ENCODE data around the gene HACL1.
"Not testable (repeated sequence)": the region's sequence is repeated elsewhere in the genome, so short reads cannot be mapped to it uniquely, and the experiment has no call there.

HACL1 gene

GRCh38 chr3:15535732-15536131 is 65.6 kb downstream of the HACL1 start:
- peaks cover 15% of the 10 kb centered on the region for H3K36me3 Mint-ChIP-seq (ENCODE audit: low read depth)
- peak overlapping the region; percentile 67 for H3K4me3 Mint-ChIP-seq
- H3K27ac Mint-ChIP-seq, result peak overlapping the region; percentile 92
- H3K4me1 Mint-ChIP-seq (ENCODE audit: low read depth), result peaks cover 52% of the 10 kb centered on the region
- H3K9me3 Mint-ChIP-seq, result peaks cover 5% of the 10 kb centered on the region
- H3K27me3 Mint-ChIP-seq (ENCODE audit: low read depth), result no peaks in the 10 kb centered on the region

GRCh38 chr3:15532614-15533013 is 68.8 kb downstream of the HACL1 start:
- not testable (repeated sequence) for H3K36me3 Mint-ChIP-seq (ENCODE audit: low read depth); H3K9me3 Mint-ChIP-seq; H3K4me3 Mint-ChIP-seq; H3K27ac Mint-ChIP-seq; H3K27me3 Mint-ChIP-seq (ENCODE audit: low read depth)
- peaks cover 54% of the 10 kb centered on the region for H3K4me1 Mint-ChIP-seq (ENCODE audit: low read depth)

GRCh38 chr3:15531346-15531745 is 70.0 kb downstream of the HACL1 start:
- no peak overlapping the region for H3K4me3 Mint-ChIP-seq
- H3K27ac Mint-ChIP-seq, result no peak overlapping the region
- H3K27me3 Mint-ChIP-seq (ENCODE audit: low read depth), result peaks cover 3% of the 10 kb centered on the region
- H3K36me3 Mint-ChIP-seq (ENCODE audit: low read depth), result peaks cover 9% of the 10 kb centered on the region
- peaks cover 44% of the 10 kb centered on the region for H3K4me1 Mint-ChIP-seq (ENCODE audit: low read depth)
- H3K9me3 Mint-ChIP-seq, result no peaks in the 10 kb centered on the region

GRCh38 chr3:15528854-15529537 is 72.4 kb downstream of the HACL1 start:
- H3K36me3 Mint-ChIP-seq (ENCODE audit: low read depth), result peaks cover 5% of the 10 kb centered on the region
- peaks cover 3% of the 10 kb centered on the region for H3K27me3 Mint-ChIP-seq (ENCODE audit: low read depth)
- no peaks in the 10 kb centered on the region for H3K9me3 Mint-ChIP-seq
- peak overlapping the region; percentile 29 for H3K27ac Mint-ChIP-seq
- peaks cover 24% of the 10 kb centered on the region for H3K4me1 Mint-ChIP-seq (ENCODE audit: low read depth)
- H3K4me3 Mint-ChIP-seq, result peak overlapping the region; percentile 4

- H3K4me1 Mint-ChIP-seq (ENCODE audit: low read depth), result peaks cover 19% of the 10 kb centered on the region
- no peaks in the 10 kb centered on the region for H3K9me3 Mint-ChIP-seq
- no peak overlapping the region for H3K4me3 Mint-ChIP-seq
- H3K36me3 Mint-ChIP-seq (ENCODE audit: low read depth), result peaks cover 5% of the 10 kb centered on the region
- no peak overlapping the region for H3K27ac Mint-ChIP-seq
- peaks cover 3% of the 10 kb centered on the region for H3K27me3 Mint-ChIP-seq (ENCODE audit: low read depth)
Observed at GRCh38 chr3:15527031-15527459, 74.3 kb downstream of the HACL1 start.

- H3K9me3 Mint-ChIP-seq, result no peaks in the 10 kb centered on the region
- H3K36me3 Mint-ChIP-seq (ENCODE audit: low read depth), result peaks cover 5% of the 10 kb centered on the region
- H3K27ac Mint-ChIP-seq, result no peak overlapping the region
- no peak overlapping the region for H3K4me3 Mint-ChIP-seq
- H3K4me1 Mint-ChIP-seq (ENCODE audit: low read depth), result peaks cover 29% of the 10 kb centered on the region
- peaks cover 8% of the 10 kb centered on the region for H3K27me3 Mint-ChIP-seq (ENCODE audit: low read depth)
Observed at GRCh38 chr3:15525790-15526189, 75.6 kb downstream of the HACL1 start.

GRCh38 chr3:15523660-15524417 is 77.5 kb downstream of the HACL1 start:
- H3K36me3 Mint-ChIP-seq (ENCODE audit: low read depth), result peaks cover 2% of the 10 kb centered on the region
- H3K27me3 Mint-ChIP-seq (ENCODE audit: low read depth), result peaks cover 13% of the 10 kb centered on the region
- H3K4me3 Mint-ChIP-seq, result no peak overlapping the region
- peaks cover 14% of the 10 kb centered on the region for H3K4me1 Mint-ChIP-seq (ENCODE audit: low read depth)
- no peak overlapping the region for H3K27ac Mint-ChIP-seq
- H3K9me3 Mint-ChIP-seq, result no peaks in the 10 kb centered on the region

- Mint-ChIP-seq H3K36me3 (ENCODE audit: low read depth) (peaks cover 2% of the 10 kb centered on the region), H3K27ac (no peak overlapping the region), H3K4me3 (no peak overlapping the region), H3K4me1 (ENCODE audit: low read depth) (peaks cover 11% of the 10 kb centered on the region), H3K9me3 (no peaks in the 10 kb centered on the region), H3K27me3 (ENCODE audit: low read depth) (peaks cover 13% of the 10 kb centered on the region)
Observed at GRCh38 chr3:15522016-15522415, 79.4 kb downstream of the HACL1 start.

- Mint-ChIP-seq H3K9me3 (no peaks in the 10 kb centered on the region), H3K4me3 (peak within 1 kb of the TSS; percentile 8), H3K27me3 (ENCODE audit: low read depth) (peaks cover 13% of the 10 kb centered on the region), H3K27ac (peak within 1 kb of the TSS; percentile 4), H3K4me1 (ENCODE audit: low read depth) (peaks cover 11% of the 10 kb centered on the region), H3K36me3 (ENCODE audit: low read depth) (peaks cover 2% of the 10 kb centered on the region)
Observed at GRCh38 chr3:15521573-15521965, 79.8 kb downstream of the HACL1 start, which contains the start of gene COLQ. TSS of gene COLQ (minus strand) at chr3:15521706. CDS start at chr3:15521625, 81 bp downstream.

- Mint-ChIP-seq H3K27me3 (ENCODE audit: low read depth) (peaks cover 13% of the 10 kb centered on the region), H3K4me3 (peak overlapping the region; percentile 8), H3K27ac (peak overlapping the region; percentile 4), H3K4me1 (ENCODE audit: low read depth) (peaks cover 11% of the 10 kb centered on the region), H3K36me3 (ENCODE audit: low read depth) (no peaks in the 10 kb centered on the region), H3K9me3 (no peaks in the 10 kb centered on the region)
Observed at GRCh38 chr3:15520804-15521572, 80.4 kb downstream of the HACL1 start.

- no peaks in the 10 kb centered on the region for H3K36me3 Mint-ChIP-seq (ENCODE audit: low read depth)
- H3K27ac Mint-ChIP-seq, result no peak overlapping the region
- H3K4me1 Mint-ChIP-seq (ENCODE audit: low read depth), result peaks cover 11% of the 10 kb centered on the region
- no peak overlapping the region for H3K4me3 Mint-ChIP-seq
- no peaks in the 10 kb centered on the region for H3K9me3 Mint-ChIP-seq
- H3K27me3 Mint-ChIP-seq (ENCODE audit: low read depth), result peaks cover 15% of the 10 kb centered on the region
Observed at GRCh38 chr3:15520185-15520584, 81.2 kb downstream of the HACL1 start.

- H3K4me3 Mint-ChIP-seq, result no peak overlapping the region
- H3K4me1 Mint-ChIP-seq (ENCODE audit: low read depth), result peaks cover 11% of the 10 kb centered on the region
- H3K27me3 Mint-ChIP-seq (ENCODE audit: low read depth), result peaks cover 16% of the 10 kb centered on the region
Observed at GRCh38 chr3:15519096-15519495, 82.3 kb downstream of the HACL1 start.

GRCh38 chr3:15514663-15515340 is 86.6 kb downstream of the HACL1 start:
- H3K4me1 Mint-ChIP-seq (ENCODE audit: low read depth), result no peaks in the 10 kb centered on the region

More at GRCh38 chr3:15519096-15519495, 82.3 kb downstream of the HACL1 start:
- Mint-ChIP-seq H3K36me3 (ENCODE audit: low read depth) (no peaks in the 10 kb centered on the region), H3K9me3 (no peaks in the 10 kb centered on the region), H3K27ac (no peak overlapping the region)

More at GRCh38 chr3:15514663-15515340, 86.6 kb downstream of the HACL1 start:
- Mint-ChIP-seq H3K36me3 (ENCODE audit: low read depth) (no peaks in the 10 kb centered on the region), H3K27me3 (ENCODE audit: low read depth) (peaks cover 12% of the 10 kb centered on the region), H3K9me3 (no peaks in the 10 kb centered on the region), H3K27ac (no peak overlapping the region), H3K4me3 (no peak overlapping the region)

Data from T-helper 1 cell treated with Interleukin-12 subunit alpha and Interleukin-12 subunit beta and Interleukin-4 antibody, amounts not matched to agents 30 μg/mL and 1 μg/mL, for 36 hours (primary cell).